ENCODE data around the gene TSSC4. TPM values are rescaled to one million over a fixed set of nuclear protein-coding genes. Genes with fewer than 3 reads are reported as not detected.

TSSC4 gene
- total and polyA plus RNA-seq, 2 of the 13 experiments (the other 11 are each of a cell fraction or from before 2014, with no cell fraction given) = 16.2 to 58.6 TPM

DNA sequence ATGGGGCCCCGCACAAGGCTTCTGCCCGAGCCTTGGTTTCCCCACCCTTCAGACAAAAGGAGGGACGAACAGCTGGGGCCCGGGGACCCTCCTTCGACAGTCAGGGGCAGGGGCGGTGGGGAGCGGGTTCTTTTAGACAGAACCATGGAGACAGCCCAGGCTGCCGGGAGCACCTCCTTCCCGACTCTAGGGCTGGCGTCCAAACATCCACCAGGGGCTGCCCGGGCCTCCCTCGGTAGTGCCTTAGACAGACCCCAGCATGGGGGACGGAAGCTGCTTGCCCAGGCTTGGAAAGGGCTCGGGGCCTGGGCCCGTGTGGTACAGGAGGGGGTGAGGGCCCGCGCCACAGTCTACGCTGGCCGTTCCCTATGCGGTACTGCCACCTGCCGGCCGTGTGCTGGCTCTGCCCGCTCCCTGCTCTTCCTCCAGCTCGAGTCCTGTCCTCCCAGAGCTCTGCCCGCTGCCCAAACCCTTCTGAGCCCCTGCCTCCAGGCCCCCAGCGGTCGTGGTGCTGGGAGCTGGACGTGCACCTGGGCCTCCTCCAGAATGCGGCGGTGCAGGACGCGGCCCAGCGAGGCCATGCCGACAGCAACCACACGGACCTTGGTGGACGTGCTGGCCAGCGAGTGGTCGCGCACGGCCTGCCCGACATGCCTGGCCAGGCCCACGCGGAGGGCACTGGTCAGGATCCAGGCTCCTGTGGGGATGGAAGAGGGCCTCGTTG lies 20.1 kb downstream of the TSSC4 start (continued):
- TF ChIP-seq, protein P1, sequence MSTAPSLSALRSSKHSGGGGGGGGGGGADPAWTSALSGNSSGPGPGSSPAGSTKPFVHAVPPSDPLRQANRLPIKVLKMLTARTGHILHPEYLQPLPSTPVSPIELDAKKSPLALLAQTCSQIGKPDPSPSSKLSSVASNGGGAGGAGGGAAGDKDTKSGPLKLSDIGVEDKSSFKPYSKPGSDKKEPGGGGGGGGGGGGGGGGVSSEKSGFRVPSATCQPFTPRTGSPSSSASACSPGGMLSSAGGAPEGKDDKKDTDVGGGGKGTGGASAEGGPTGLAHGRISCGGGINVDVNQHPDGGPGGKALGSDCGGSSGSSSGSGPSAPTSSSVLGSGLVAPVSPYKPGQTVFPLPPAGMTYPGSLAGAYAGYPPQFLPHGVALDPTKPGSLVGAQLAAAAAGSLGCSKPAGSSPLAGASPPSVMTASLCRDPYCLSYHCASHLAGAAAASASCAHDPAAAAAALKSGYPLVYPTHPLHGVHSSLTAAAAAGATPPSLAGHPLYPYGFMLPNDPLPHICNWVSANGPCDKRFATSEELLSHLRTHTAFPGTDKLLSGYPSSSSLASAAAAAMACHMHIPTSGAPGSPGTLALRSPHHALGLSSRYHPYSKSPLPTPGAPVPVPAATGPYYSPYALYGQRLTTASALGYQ (CRISPR knock-in tag; IDR thresholded peaks at IDR 0.05) = no peak
- TF ChIP-seq ZBTB20 (CRISPR knock-in tag; IDR thresholded peaks at IDR 0.05; ENCODE audit: borderline replicate concordance, low read depth) (no peak), ZNF20 (CRISPR knock-in tag; IDR thresholded peaks at IDR 0.05) (no peak), ZNF431 (CRISPR knock-in tag; IDR thresholded peaks at IDR 0.05; ENCODE audit: borderline replicate concordance, low read depth) (no peak), THAP9 (CRISPR knock-in tag; IDR thresholded peaks at IDR 0.05; ENCODE audit: borderline replicate concordance) (no peak), TBX2 (CRISPR knock-in tag; IDR thresholded peaks at IDR 0.05; ENCODE audit: borderline replicate concordance) (no peak), RBFOX2 (IDR thresholded peaks at IDR 0.05; ENCODE audit: low read depth, low read length) (no peak), ONECUT2 (CRISPR knock-in tag; IDR thresholded peaks at IDR 0.05) (no peak), GABPB1 (CRISPR knock-in tag; IDR thresholded peaks at IDR 0.05) (peak; percentile 76), ZBTB40 (IDR thresholded peaks at IDR 0.05) (no peak), ZBTB40 (CRISPR knock-in tag; IDR thresholded peaks at IDR 0.05) (no peak)
- TF ChIP-seq, protein P2, sequence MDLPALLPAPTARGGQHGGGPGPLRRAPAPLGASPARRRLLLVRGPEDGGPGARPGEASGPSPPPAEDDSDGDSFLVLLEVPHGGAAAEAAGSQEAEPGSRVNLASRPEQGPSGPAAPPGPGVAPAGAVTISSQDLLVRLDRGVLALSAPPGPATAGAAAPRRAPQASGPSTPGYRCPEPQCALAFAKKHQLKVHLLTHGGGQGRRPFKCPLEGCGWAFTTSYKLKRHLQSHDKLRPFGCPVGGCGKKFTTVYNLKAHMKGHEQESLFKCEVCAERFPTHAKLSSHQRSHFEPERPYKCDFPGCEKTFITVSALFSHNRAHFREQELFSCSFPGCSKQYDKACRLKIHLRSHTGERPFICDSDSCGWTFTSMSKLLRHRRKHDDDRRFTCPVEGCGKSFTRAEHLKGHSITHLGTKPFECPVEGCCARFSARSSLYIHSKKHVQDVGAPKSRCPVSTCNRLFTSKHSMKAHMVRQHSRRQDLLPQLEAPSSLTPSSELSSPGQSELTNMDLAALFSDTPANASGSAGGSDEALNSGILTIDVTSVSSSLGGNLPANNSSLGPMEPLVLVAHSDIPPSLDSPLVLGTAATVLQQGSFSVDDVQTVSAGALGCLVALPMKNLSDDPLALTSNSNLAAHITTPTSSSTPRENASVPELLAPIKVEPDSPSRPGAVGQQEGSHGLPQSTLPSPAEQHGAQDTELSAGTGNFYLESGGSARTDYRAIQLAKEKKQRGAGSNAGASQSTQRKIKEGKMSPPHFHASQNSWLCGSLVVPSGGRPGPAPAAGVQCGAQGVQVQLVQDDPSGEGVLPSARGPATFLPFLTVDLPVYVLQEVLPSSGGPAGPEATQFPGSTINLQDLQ (CRISPR knock-in tag; IDR thresholded peaks at IDR 0.05) = no peak

All from HepG2 (cell line).